HEK293 (cell line): ENCODE data around the gene ABHD17C.

Source experiments
- AEBP2 ChIP-seq: fragments of 450-650 bp; formaldehyde crosslinking; IDR thresholded peaks from 2 replicates; pipeline ENCODE4 v1.5.1; 2016; ENCODE audit warnings: missing biosample characterization, missing genetic modification characterization, borderline replicate concordance
- EGR2 ChIP-seq: fragments of 450-650 bp; formaldehyde crosslinking; IDR thresholded peaks from 2 replicates; pipeline ENCODE4 v1.5.1; 2016; ENCODE audit warnings: low read depth, missing biosample characterization, missing genetic modification characterization
- GLI4 ChIP-seq: fragments of 450-650 bp; formaldehyde crosslinking; IDR thresholded peaks from 2 replicates; pipeline ENCODE4 v1.5.1; 2016; ENCODE audit warnings: missing biosample characterization, missing genetic modification characterization
- HIC1 ChIP-seq: fragments of 450-650 bp; formaldehyde crosslinking; IDR thresholded peaks from 2 replicates; pipeline ENCODE4 v1.5.1; 2016; ENCODE audit warnings: missing biosample characterization, missing genetic modification characterization
- KLF1 ChIP-seq: fragments of 450-650 bp; formaldehyde crosslinking; IDR thresholded peaks from 2 replicates; pipeline ENCODE4 v1.5.1; 2016; ENCODE audit warnings: missing biosample characterization, missing genetic modification characterization
- SP3 ChIP-seq: fragments of 450-650 bp; formaldehyde crosslinking; IDR thresholded peaks from 2 replicates; pipeline ENCODE4 v1.5.1; 2016; ENCODE audit warnings: missing biosample characterization, missing genetic modification characterization
- SP7 ChIP-seq: fragments of 450-650 bp; formaldehyde crosslinking; IDR thresholded peaks from 2 replicates; pipeline ENCODE4 v1.5.1; 2016; ENCODE audit warnings: missing biosample characterization, missing genetic modification characterization
- ZBTB11 ChIP-seq: fragments of 450-650 bp; formaldehyde crosslinking; conservative IDR thresholded peaks from 2 replicates; pipeline ENCODE4 v1.5.1; 2016; ENCODE audit warnings: low read depth, missing biosample characterization, missing genetic modification characterization
- ZBTB20 ChIP-seq: fragments of 450-650 bp; formaldehyde crosslinking; IDR thresholded peaks from 2 replicates; pipeline ENCODE4 v1.5.1; 2016; ENCODE audit warnings: missing biosample characterization, missing genetic modification characterization
- ZBTB26 ChIP-seq: fragments of 450-650 bp; formaldehyde crosslinking; optimal IDR thresholded peaks from 2 replicates; pipeline ENCODE3; 2016; ENCODE audit warnings: missing biosample characterization, mild to moderate bottlenecking, missing genetic modification characterization
- ZBTB49 ChIP-seq: fragments of 450-650 bp; formaldehyde crosslinking; IDR thresholded peaks from 2 replicates; pipeline ENCODE4 v1.5.1; 2016; ENCODE audit warnings: missing biosample characterization, missing genetic modification characterization, low read depth
- ZBTB6 ChIP-seq: fragments of 450-650 bp; formaldehyde crosslinking; IDR thresholded peaks from 2 replicates; pipeline ENCODE4 v1.5.1; 2017; ENCODE audit warnings: missing biosample characterization, missing genetic modification characterization
- ZFP41 ChIP-seq: fragments of 450-650 bp; formaldehyde crosslinking; IDR thresholded peaks from 2 replicates; pipeline ENCODE4 v1.5.1; 2016; ENCODE audit warnings: missing biosample characterization, missing genetic modification characterization, borderline replicate concordance
- ZIC2 ChIP-seq: fragments of 450-650 bp; formaldehyde crosslinking; IDR thresholded peaks from 2 replicates; pipeline ENCODE4 v1.5.1; 2016; ENCODE audit warnings: missing biosample characterization, missing genetic modification characterization
- ZNF23 ChIP-seq: fragments of 450-650 bp; formaldehyde crosslinking; IDR thresholded peaks from 2 replicates; pipeline ENCODE4 v1.5.1; 2016; ENCODE audit warnings: missing biosample characterization, missing genetic modification characterization, borderline replicate concordance
- ZNF324 ChIP-seq: fragments of 450-650 bp; formaldehyde crosslinking; IDR thresholded peaks from 2 replicates; pipeline ENCODE4 v1.5.1; 2016; ENCODE audit warnings: missing biosample characterization, missing genetic modification characterization
- ZNF391 ChIP-seq: fragments of 450-650 bp; formaldehyde crosslinking; IDR thresholded peaks from 2 replicates; pipeline ENCODE4 v1.5.1; 2016; ENCODE audit warnings: low read depth, missing biosample characterization, missing genetic modification characterization, borderline replicate concordance
- ZNF398 ChIP-seq: fragments of 450-650 bp; formaldehyde crosslinking; IDR thresholded peaks from 2 replicates; pipeline ENCODE4 v1.5.1; 2017; ENCODE audit warnings: missing biosample characterization, missing genetic modification characterization
- ZNF426 ChIP-seq: fragments of 450-650 bp; formaldehyde crosslinking; IDR thresholded peaks from 2 replicates; pipeline ENCODE4 v1.5.1; 2017; ENCODE audit warnings: missing biosample characterization, missing genetic modification characterization, mild to moderate bottlenecking, inconsistent platforms, moderate library complexity
- ZNF544 ChIP-seq: fragments of 450-650 bp; formaldehyde crosslinking; IDR thresholded peaks from 2 replicates; pipeline ENCODE4 v1.5.0; 2017; ENCODE audit warnings: missing biosample characterization, missing genetic modification characterization
- ZNF561 ChIP-seq: fragments of 450-650 bp; IDR thresholded peaks from 2 replicates; pipeline ENCODE4 v1.5.1; 2018; ENCODE audit warnings: missing biosample characterization, missing genetic modification characterization, borderline replicate concordance
- ZNF596 ChIP-seq: fragments of 450-650 bp; IDR thresholded peaks from 2 replicates; pipeline ENCODE4 v1.5.0; 2018; ENCODE audit warnings: missing biosample characterization, mild to moderate bottlenecking, missing genetic modification characterization, moderate library complexity
- ZNF600 ChIP-seq: fragments of 450-650 bp; formaldehyde crosslinking; IDR thresholded peaks from 2 replicates; pipeline ENCODE4 v1.5.1; 2016; ENCODE audit warnings: missing biosample characterization, missing genetic modification characterization
- ZNF624 ChIP-seq: fragments of 450-650 bp; formaldehyde crosslinking; IDR thresholded peaks from 2 replicates; pipeline ENCODE4 v1.5.1; 2017; ENCODE audit warnings: missing biosample characterization, missing genetic modification characterization
- ZNF792 ChIP-seq: fragments of 450-650 bp; formaldehyde crosslinking; IDR thresholded peaks from 2 replicates; pipeline ENCODE4 v1.5.1; 2016; ENCODE audit warnings: missing biosample characterization, missing genetic modification characterization

The ABHD17C gene

GRCh38 chr15:80778964-80779657 lies 84.0 kb downstream of the ABHD17C start, which contains the start of gene CEMIP (continued):
- peak; percentile 81 for TF ChIP-seq ZNF398 (tag by site-specific recombination)
- TF ChIP-seq SP3 (tag by site-specific recombination) = peak; percentile 68; the same call in 1 of the 2 replicates
- TF ChIP-seq ZNF600 (tag by site-specific recombination) = 0 out of 2 replicates have a peak, but pooled peaks have one; percentile 20
- TF ChIP-seq ZNF792 (tag by site-specific recombination) = no peak
- TF ChIP-seq EGR2 = peak; percentile 90
- peak; percentile 59; the same call in 1 of the 2 replicates for TF ChIP-seq HIC1 (tag by site-specific recombination)
- TF ChIP-seq ZBTB26 = peak; percentile 87
- no peak for TF ChIP-seq ZNF391
- peak; percentile 88 for TF ChIP-seq ZNF561 (tag by site-specific recombination)
- TF ChIP-seq KLF1 (tag by site-specific recombination) = 0 out of 2 replicates have a peak, but pooled peaks have one; percentile 44
- no peak for TF ChIP-seq AEBP2 (tag by site-specific recombination)
- TF ChIP-seq ZNF596 = no peak
- TF ChIP-seq ZNF624 = no peak
- TF ChIP-seq ZBTB20 (tag by site-specific recombination) = peak; percentile 87
- TF ChIP-seq GLI4 (tag by site-specific recombination) = no peak
- TF ChIP-seq ZNF324 (tag by site-specific recombination) = peak; percentile 36; the same call in 1 of the 2 replicates
- TF ChIP-seq ZNF426 = no peak
- peak; percentile 88 for TF ChIP-seq ZIC2 (tag by site-specific recombination)
- TF ChIP-seq ZBTB6 (tag by site-specific recombination) = peak; percentile 25; the same call in 1 of the 2 replicates
- TF ChIP-seq ZNF23 (tag by site-specific recombination) = no peak
- no peak for TF ChIP-seq ZFP41
- no peak for TF ChIP-seq ZBTB49 (tag by site-specific recombination)
- peak; percentile 25; the same call in 1 of the 2 replicates for TF ChIP-seq SP7 (tag by site-specific recombination)
- no peak for TF ChIP-seq ZNF544 (tag by site-specific recombination)
- no peak; the same call in 1 of the 2 replicates for TF ChIP-seq ZBTB11
